AG10803 (cell line): Measurements from ENCODE around the gene RELN.

Experiments used
- DNase-seq: peaks from one replicate; pipeline ENCODE4 v3.0.0; 2010; ENCODE audit warnings: low read depth
- H3K4me3 ChIP-seq: 2 replicates; pipeline ENCODE4 v1.5.1; 2011; ENCODE audit warnings: mild to moderate bottlenecking, low read length, control low read depth
- CTCF ChIP-seq: conservative IDR thresholded peaks from 2 replicates; pipeline ENCODE4 v1.5.1; 2011; ENCODE audit warnings: mild to moderate bottlenecking, low read length, control low read depth, inconsistent platforms

Gene RELN

GRCh38 chr7:103879928-103880600 is 109.4 kb downstream of the RELN start:
- no peak for TF ChIP-seq CTCF
- no peak overlapping the region for H3K4me3 ChIP-seq
- no peak for DNase-seq

GRCh38 chr7:103879411-103879810 is 110.0 kb downstream of the RELN start:
- no peak for TF ChIP-seq CTCF
- no peak for DNase-seq
- H3K4me3 ChIP-seq = no peak overlapping the region

- H3K4me3 ChIP-seq = no peak overlapping the region
- DNase-seq = no peak
- no peak for TF ChIP-seq CTCF
Observed at GRCh38 chr7:103877565-103877964, 111.9 kb downstream of the RELN start.

- H3K4me3 ChIP-seq = no peak overlapping the region
- TF ChIP-seq CTCF = no peak
- no peak for DNase-seq
Observed at GRCh38 chr7:103875718-103876117, 113.7 kb downstream of the RELN start.

- no peak overlapping the region for H3K4me3 ChIP-seq
- no peak for DNase-seq
- TF ChIP-seq CTCF = no peak
Observed at GRCh38 chr7:103871473-103871872, 118.0 kb downstream of the RELN start.

GRCh38 chr7:103870664-103871063 is 118.8 kb downstream of the RELN start:
- TF ChIP-seq CTCF = no peak
- no peak for DNase-seq
- H3K4me3 ChIP-seq = no peak overlapping the region

- TF ChIP-seq CTCF = no peak
- DNase-seq = no peak
- no peak overlapping the region for H3K4me3 ChIP-seq
Observed at GRCh38 chr7:103867874-103868273, 121.6 kb downstream of the RELN start.
